ENCODE results near the gene NNMT.

NNMT gene

GRCh38 chr11:114284914-114285313, 11.3 kb upstream of the NNMT start:
- Histone ChIP-seq H3K4me3 (ENCODE audit: low read length) (no peak overlapping the region), H3K27me3 (replicated peaks; ENCODE audit: insufficient read depth, low read length) (no peaks in the 10 kb centered on the region), H3K9me3 (replicated peaks; ENCODE audit: insufficient read depth, low read length) (no peaks in the 10 kb centered on the region), H4K20me1 (ENCODE audit: insufficient read depth, low read length) (no peaks in the 10 kb centered on the region), H3K4me1 (ENCODE audit: low read length) (no peaks in the 10 kb centered on the region), H3K4me2 (ENCODE audit: low read depth, low read length) (no peak overlapping the region), H3F3A (ENCODE audit: insufficient read depth, low read length) (no peaks in the 10 kb centered on the region), H3K36me3 (replicated peaks; ENCODE audit: insufficient read depth, low read length) (no peaks in the 10 kb centered on the region), H3K79me2 (ENCODE audit: low read length) (no peaks in the 10 kb centered on the region), H2AFZ (ENCODE audit: low read length) (no peak overlapping the region), H3K27ac (ENCODE audit: low read length) (no peak overlapping the region), H3K9me2 (replicated peaks; ENCODE audit: insufficient read depth, low read length) (no peaks in the 10 kb centered on the region), H3K9ac (ENCODE audit: low read length) (no peak overlapping the region)
- no peak for DNase-seq
- TF ChIP-seq CTCF (IDR thresholded peaks at IDR 0.05; ENCODE audit: low read length) (no peak), EZH2phosphoT487 (IDR thresholded peaks at IDR 0.05; ENCODE audit: low read length) (no peak), EZH2 (optimal IDR thresholded peaks at IDR 0.05; ENCODE audit: low read depth, low read length) (no peak)

- Histone ChIP-seq H3K4me2 (ENCODE audit: low read depth, low read length) (no peak overlapping the region), H3K9me3 (replicated peaks; ENCODE audit: insufficient read depth, low read length) (no peaks in the 10 kb centered on the region), H3K27me3 (replicated peaks; ENCODE audit: insufficient read depth, low read length) (no peaks in the 10 kb centered on the region), H4K20me1 (ENCODE audit: insufficient read depth, low read length) (no peaks in the 10 kb centered on the region), H3K9me2 (replicated peaks; ENCODE audit: insufficient read depth, low read length) (no peaks in the 10 kb centered on the region), H3K27ac (ENCODE audit: low read length) (no peak overlapping the region), H3K9ac (ENCODE audit: low read length) (no peak overlapping the region), H3K4me3 (ENCODE audit: low read length) (no peak overlapping the region), H2AFZ (ENCODE audit: low read length) (no peak overlapping the region), H3K79me2 (ENCODE audit: low read length) (no peaks in the 10 kb centered on the region), H3K36me3 (replicated peaks; ENCODE audit: insufficient read depth, low read length) (no peaks in the 10 kb centered on the region), H3K4me1 (ENCODE audit: low read length) (no peaks in the 10 kb centered on the region), H3F3A (ENCODE audit: insufficient read depth, low read length) (no peaks in the 10 kb centered on the region)
- no peak for DNase-seq
- no peak for TF ChIP-seq EZH2 (optimal IDR thresholded peaks at IDR 0.05; ENCODE audit: low read depth, low read length)
- TF ChIP-seq EZH2phosphoT487 (IDR thresholded peaks at IDR 0.05; ENCODE audit: low read length): no peak
- no peak for TF ChIP-seq CTCF (IDR thresholded peaks at IDR 0.05; ENCODE audit: low read length)
Measured at GRCh38 chr11:114285599-114285998, 10.6 kb upstream of the NNMT start.

GRCh38 chr11:114286229-114286628, 10.0 kb upstream of the NNMT start:
- no peaks in the 10 kb centered on the region for H3K9me3 ChIP-seq (replicated peaks; ENCODE audit: insufficient read depth, low read length)
- H3K36me3 ChIP-seq (replicated peaks; ENCODE audit: insufficient read depth, low read length): no peaks in the 10 kb centered on the region
- no peaks in the 10 kb centered on the region for H3K79me2 ChIP-seq (ENCODE audit: low read length)
- no peak overlapping the region for H3K9ac ChIP-seq (ENCODE audit: low read length)
- no peaks in the 10 kb centered on the region for H3K9me2 ChIP-seq (replicated peaks; ENCODE audit: insufficient read depth, low read length)
- TF ChIP-seq EZH2phosphoT487 (IDR thresholded peaks at IDR 0.05; ENCODE audit: low read length): no peak
- no peak for TF ChIP-seq EZH2 (optimal IDR thresholded peaks at IDR 0.05; ENCODE audit: low read depth, low read length)
- TF ChIP-seq CTCF (IDR thresholded peaks at IDR 0.05; ENCODE audit: low read length): no peak
- H3K27me3 ChIP-seq (replicated peaks; ENCODE audit: insufficient read depth, low read length): no peaks in the 10 kb centered on the region
- H3F3A ChIP-seq (ENCODE audit: insufficient read depth, low read length): no peaks in the 10 kb centered on the region
- no peak overlapping the region for H3K4me2 ChIP-seq (ENCODE audit: low read depth, low read length)
- H3K4me1 ChIP-seq (ENCODE audit: low read length): no peaks in the 10 kb centered on the region
- H3K4me3 ChIP-seq (ENCODE audit: low read length): no peak overlapping the region
- H3K27ac ChIP-seq (ENCODE audit: low read length): no peak overlapping the region
- no peaks in the 10 kb centered on the region for H4K20me1 ChIP-seq (ENCODE audit: insufficient read depth, low read length)
- DNase-seq: no peak
- H2AFZ ChIP-seq (ENCODE audit: low read length): no peak overlapping the region
